CD4-positive, alpha-beta T cell (primary cell): ENCODE results near the gene SVIL. TPM values are rescaled to one million over a fixed set of nuclear protein-coding genes. Genes with fewer than 3 reads are reported as not detected.

Source experiments
- ATAC-seq: fragments of 200-7000 bp; cut with Tn5 transposase; one replicate; pipeline ENCODE4 v1.10.0; 2022; ENCODE audit warnings: mild to moderate bottlenecking; ENCODE audit not compliant: poor library complexity
- CTCF ChIA-PET: fragments of 350-600 bp; sonication (Branson Sonifier 250); formaldehyde crosslinking; loops from one replicate; lab custom pipeline; 2021; ENCODE audit warnings: antibody characterized with exemption, inconsistent platforms; lab: Charles Lee
- POLR2A ChIA-PET: fragments of 350-600 bp; sonication (Branson Sonifier 250); formaldehyde crosslinking; loops from one replicate; lab custom pipeline; 2021; ENCODE audit warnings: antibody characterized with exemption, inconsistent platforms; lab: Charles Lee
- DNase-seq, 14 experiments: peaks; one replicate each; pipeline ENCODE4 v3.0.0-alpha.2; 2013 to 2020; ENCODE audit warnings: mixed read lengths in 2 of 14
- H3K27ac ChIP-seq, 2 donors: one replicate each; pipeline versions ENCODE4 v1.5.1 to v1.7.0; 2013; ENCODE audit warnings: low read length in 2 of 2, low read depth in 1 of 2, mild to moderate bottlenecking in 1 of 2
- H3K27me3 ChIP-seq, 2 experiments: 1 replicate in 1 of 2; 2 replicates in 1 of 2; pipeline versions ENCODE4 v1.6.1 to v1.7.0; 2013; ENCODE audit warnings: low read length in 2 of 2, control low read depth in 1 of 2, mild to moderate bottlenecking in 1 of 2, moderate library complexity in 1 of 2; ENCODE audit not compliant: insufficient read depth in 2 of 2, control insufficient read depth in 1 of 2
- H3K36me3 ChIP-seq: one replicate; pipeline ENCODE4 v1.6.1; 2013; ENCODE audit warnings: low read length, control low read depth; ENCODE audit not compliant: insufficient read depth
- H3K4me1 ChIP-seq: one replicate; pipeline ENCODE4 v1.6.1; 2013; ENCODE audit warnings: low read length, control low read depth; ENCODE audit not compliant: insufficient read depth
- H3K4me3 ChIP-seq: one replicate; pipeline ENCODE4 v1.5.1; 2013; ENCODE audit warnings: mild to moderate bottlenecking, low read length, moderate library complexity
- H3K9me3 ChIP-seq, 2 experiments: 1 replicate in 1 of 2; 2 replicates in 1 of 2; pipeline versions ENCODE4 v1.6.1 to v1.7.0; 2013; ENCODE audit warnings: low read length in 2 of 2, mild to moderate bottlenecking in 2 of 2, control low read depth in 1 of 2, moderate library complexity in 1 of 2; ENCODE audit not compliant: control insufficient read depth in 1 of 2, insufficient read depth in 1 of 2
- H3K27ac Mint-ChIP-seq: one replicate; pipeline ENCODE4 v1.8.0; 2020; ENCODE audit warnings: mixed read lengths
- H3K27me3 Mint-ChIP-seq: one replicate; pipeline ENCODE4 v1.8.0; 2021; ENCODE audit warnings: mixed read lengths
- H3K36me3 Mint-ChIP-seq: one replicate; pipeline ENCODE4 v1.8.0; 2021; ENCODE audit warnings: low read depth, mixed read lengths
- H3K4me1 Mint-ChIP-seq: one replicate; pipeline ENCODE4 v1.8.0; 2021; ENCODE audit warnings: low read depth, mixed read lengths
- H3K4me3 Mint-ChIP-seq: one replicate; pipeline ENCODE4 v1.8.0; 2020; ENCODE audit warnings: mild to moderate bottlenecking, mixed read lengths
- H3K9me3 Mint-ChIP-seq: one replicate; pipeline ENCODE4 v1.8.0; 2020; ENCODE audit warnings: mixed read lengths
- CTCF ChIP-seq: fragments of 200-600 bp; IDR thresholded peaks from one replicate; pipeline ENCODE4 v1.8.0; 2022; ENCODE audit warnings: antibody characterized with exemption, mild to moderate bottlenecking
- intact Hi-C, 2 experiments: fragments of 100-400 bp; cut with DNase I in 1 of 2; cut with micrococcal nuclease in 1 of 2; formaldehyde crosslinking; loops; one replicate each; pipeline versions ENCODE4 v1.15.1 to v1.9.0; 2023 to 2025; cut with DNase I, micrococcal nuclease
- total RNA-seq, 174 experiments: library from RNA in 2 of 174; stranded (reverse) in 2 of 174; gene quantifications; one replicate each; pipeline ENCODE4 v1.2.3 and lab custom pipeline; 2021 to 2026

Gene SVIL
- total RNA-seq, 2 experiments from 2014 or later, result 38.5 to 40.3 TPM

DNA sequence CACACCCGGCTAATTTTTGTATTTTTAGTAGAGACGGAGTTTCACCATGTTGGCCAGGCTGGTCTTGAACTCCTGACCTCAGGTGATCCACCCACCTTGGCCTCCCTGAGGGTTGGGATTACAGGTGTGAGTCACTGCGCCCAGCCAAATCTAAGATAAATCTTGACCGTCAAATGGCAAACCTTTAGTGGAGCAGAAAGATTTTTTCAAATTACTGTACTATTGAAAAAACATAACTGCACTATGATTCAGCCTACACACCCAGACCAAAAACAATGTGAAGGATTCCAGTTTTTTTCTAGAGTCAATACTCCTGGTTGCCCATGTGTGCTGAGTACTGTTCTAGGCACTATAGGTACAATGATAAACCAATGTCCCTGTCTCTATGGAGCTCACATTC, 33.9 kb upstream of the SVIL start:
- H3K27ac Mint-ChIP-seq, result no peak overlapping the region
- no peak for TF ChIP-seq CTCF
- Histone ChIP-seq H3K4me1 (no peaks in the 10 kb centered on the region), H3K4me3 (no peak overlapping the region), H3K27me3 (no peaks in the 10 kb centered on the region), H3K27ac (no peak overlapping the region), H3K36me3 (no peaks in the 10 kb centered on the region), H3K9me3 (no peaks in the 10 kb centered on the region)
- no peaks in the 10 kb centered on the region for H3K9me3 Mint-ChIP-seq
- H3K4me3 Mint-ChIP-seq, result no peak overlapping the region
- peaks cover 40% of the 10 kb centered on the region for H3K36me3 Mint-ChIP-seq
- DNase-seq (no peak), ATAC-seq (no peak)
- ChIA-PET POLR2A (no interaction called here), CTCF (no interaction called here)
- peaks cover 40% of the 10 kb centered on the region for H3K4me1 Mint-ChIP-seq
- intact Hi-C loops, result no loop called here
- H3K27me3 Mint-ChIP-seq, result no peaks in the 10 kb centered on the region

DNA sequence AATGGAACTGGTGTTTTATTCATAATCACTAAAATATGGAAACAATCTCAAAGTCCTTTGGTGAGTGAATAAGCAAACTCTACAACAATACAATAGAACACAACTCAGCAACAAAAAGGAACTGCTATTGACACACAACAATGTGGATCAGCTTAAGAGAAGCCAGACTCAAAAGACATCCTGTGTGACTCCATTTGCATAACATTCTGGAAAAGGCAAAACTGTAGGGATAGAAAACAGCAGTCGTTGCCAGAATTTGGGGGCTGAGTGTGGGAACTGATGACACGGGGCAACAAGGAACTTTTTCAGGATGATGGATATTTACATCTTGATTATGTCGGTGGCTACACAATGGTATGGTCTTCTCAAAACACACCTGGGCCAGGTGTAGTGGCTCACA, 32.4 kb upstream of the SVIL start:
- no peaks in the 10 kb centered on the region for H3K9me3 Mint-ChIP-seq
- ChIA-PET CTCF (no interaction called here), POLR2A (interaction anchor here (1.2 kb wide), 1 partner anchor 14 kb away, joined by 6 read pairs; no protein-coding TSS in a partner anchor)
- peaks cover 35% of the 10 kb centered on the region for H3K36me3 Mint-ChIP-seq
- Histone ChIP-seq H3K27me3 (no peaks in the 10 kb centered on the region), H3K36me3 (no peaks in the 10 kb centered on the region), H3K27ac (no peak overlapping the region), H3K4me3 (no peak overlapping the region), H3K9me3 (no peaks in the 10 kb centered on the region), H3K4me1 (no peaks in the 10 kb centered on the region)
- no peak overlapping the region for H3K27ac Mint-ChIP-seq
- intact Hi-C loops, result no loop called here
- H3K4me1 Mint-ChIP-seq, result peaks cover 29% of the 10 kb centered on the region
- H3K27me3 Mint-ChIP-seq, result no peaks in the 10 kb centered on the region
- DNase-seq, result no peak
- no peak for TF ChIP-seq CTCF
- ATAC-seq, result no peak
- H3K4me3 Mint-ChIP-seq, result no peak overlapping the region

GRCh38 chr10:29666201-29666600, 31.4 kb upstream of the SVIL start:
- peaks cover 28% of the 10 kb centered on the region for H3K36me3 Mint-ChIP-seq
- H3K4me1 ChIP-seq, result no peaks in the 10 kb centered on the region
- H3K9me3 Mint-ChIP-seq, result no peaks in the 10 kb centered on the region
- H3K4me3 Mint-ChIP-seq, result no peak overlapping the region
- ChIA-PET POLR2A (no interaction called here), CTCF (interaction anchor here (0.5 to 0.6 kb wide), 2 partner anchors 30 to 33 kb away, joined by 3 to 4 read pairs; no protein-coding TSS in a partner anchor)
- no peak for TF ChIP-seq CTCF
- H3K9me3 ChIP-seq, result no peaks in the 10 kb centered on the region
- H3K4me1 Mint-ChIP-seq, result peaks cover 26% of the 10 kb centered on the region
- DNase-seq, result no peak
- no peaks in the 10 kb centered on the region for H3K27me3 Mint-ChIP-seq
- H3K27me3 ChIP-seq, result no peaks in the 10 kb centered on the region
- ATAC-seq, result no peak
- H3K36me3 ChIP-seq, result no peaks in the 10 kb centered on the region
- no peak overlapping the region for H3K4me3 ChIP-seq
- intact Hi-C loops, result no loop called here
- H3K27ac Mint-ChIP-seq, result no peak overlapping the region
- no peak overlapping the region for H3K27ac ChIP-seq
